B cell (primary cell): ENCODE data around the gene EFEMP1.

Experiments used
- CTCF ChIP-seq: fragments of 200-600 bp; IDR thresholded peaks from one replicate; pipeline ENCODE4 v1.8.0; 2022; ENCODE audit warnings: antibody characterized with exemption, mild to moderate bottlenecking
- EZH2 ChIP-seq: IDR thresholded peaks from 2 replicates; pipeline ENCODE4 v1.6.1; 2012; ENCODE audit warnings: borderline replicate concordance, low read depth, mild to moderate bottlenecking, moderate library complexity, low read length; ENCODE audit not compliant: insufficient read depth, poor library complexity, severe bottlenecking

- TF ChIP-seq EZH2 (no peak), CTCF (no peak)
Measured at GRCh38 chr2:55917713-55918390, 5.7 kb downstream of the EFEMP1 start.
